ENCODE measurements around the gene COG7. TPM values are rescaled to one million over a fixed set of nuclear protein-coding genes. Genes with fewer than 3 reads are reported as not detected.
"Not testable (repeated sequence)": the region's sequence is repeated elsewhere in the genome, so short reads cannot be mapped to it uniquely, and the experiment has no call there.

The COG7 gene
- total RNA-seq, 1 donor from 2014 or later, result 21.4 TPM

GRCh38 chr16:23484510-23485256, 31.7 kb upstream of the COG7 start:
- no peaks in the 10 kb centered on the region for H3K9me3 ChIP-seq

GRCh38 chr16:23483492-23483891, 30.5 kb upstream of the COG7 start:
- H3K27ac ChIP-seq; H3K9me3 ChIP-seq; H3K4me3 ChIP-seq; intact Hi-C loops (cut with DNase I); H3K27me3 ChIP-seq; H3K4me1 ChIP-seq; DNase-seq (ENCODE audit: extremely low spot score in 2 of 2): not testable (repeated sequence)
- H3K36me3 ChIP-seq, result peaks cover 0 to 97% of the 10 kb centered on the region in 2 donors

More at GRCh38 chr16:23484510-23485256, 31.7 kb upstream of the COG7 start:
- H3K4me3 ChIP-seq, result no peak overlapping the region
- TF ChIP-seq POLR2A (IDR thresholded peaks at IDR 0.05), result no peak
- no peak for TF ChIP-seq POLR2AphosphoS5 (IDR thresholded peaks at IDR 0.05; ENCODE audit: insufficient read depth in 1 of 2, low read depth in 1 of 2)
- TF ChIP-seq, protein P1, sequence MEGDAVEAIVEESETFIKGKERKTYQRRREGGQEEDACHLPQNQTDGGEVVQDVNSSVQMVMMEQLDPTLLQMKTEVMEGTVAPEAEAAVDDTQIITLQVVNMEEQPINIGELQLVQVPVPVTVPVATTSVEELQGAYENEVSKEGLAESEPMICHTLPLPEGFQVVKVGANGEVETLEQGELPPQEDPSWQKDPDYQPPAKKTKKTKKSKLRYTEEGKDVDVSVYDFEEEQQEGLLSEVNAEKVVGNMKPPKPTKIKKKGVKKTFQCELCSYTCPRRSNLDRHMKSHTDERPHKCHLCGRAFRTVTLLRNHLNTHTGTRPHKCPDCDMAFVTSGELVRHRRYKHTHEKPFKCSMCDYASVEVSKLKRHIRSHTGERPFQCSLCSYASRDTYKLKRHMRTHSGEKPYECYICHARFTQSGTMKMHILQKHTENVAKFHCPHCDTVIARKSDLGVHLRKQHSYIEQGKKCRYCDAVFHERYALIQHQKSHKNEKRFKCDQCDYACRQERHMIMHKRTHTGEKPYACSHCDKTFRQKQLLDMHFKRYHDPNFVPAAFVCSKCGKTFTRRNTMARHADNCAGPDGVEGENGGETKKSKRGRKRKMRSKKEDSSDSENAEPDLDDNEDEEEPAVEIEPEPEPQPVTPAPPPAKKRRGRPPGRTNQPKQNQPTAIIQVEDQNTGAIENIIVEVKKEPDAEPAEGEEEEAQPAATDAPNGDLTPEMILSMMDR (IDR thresholded peaks at IDR 0.05), result no peak
- no peak for DNase-seq (ENCODE audit: extremely low spot score in 2 of 2)
- intact Hi-C loops (cut with DNase I), result no loop called here
- no peaks in the 10 kb centered on the region for H3K27me3 ChIP-seq
- peaks cover 0 to 97% of the 10 kb centered on the region in 2 donors for H3K36me3 ChIP-seq
- no peak overlapping the region for H3K27ac ChIP-seq
- H3K4me1 ChIP-seq, result no peaks in the 10 kb centered on the region

GRCh38 chr16:23482778-23483177, 29.8 kb upstream of the COG7 start:
- no peak overlapping the region for H3K27ac ChIP-seq
- no peak overlapping the region for H3K4me3 ChIP-seq
- no peaks in the 10 kb centered on the region for H3K27me3 ChIP-seq
- intact Hi-C loops (cut with DNase I), result no loop called here
- H3K9me3 ChIP-seq, result no peaks in the 10 kb centered on the region
- TF ChIP-seq POLR2AphosphoS5 (IDR thresholded peaks at IDR 0.05; ENCODE audit: insufficient read depth in 1 of 2, low read depth in 1 of 2), result no peak
- no peak for DNase-seq (ENCODE audit: extremely low spot score in 2 of 2)
- peaks cover 0 to 97% of the 10 kb centered on the region in 2 donors for H3K36me3 ChIP-seq
- no peaks in the 10 kb centered on the region for H3K4me1 ChIP-seq

- H3K4me1 ChIP-seq, result no peaks in the 10 kb centered on the region
Observed at GRCh38 chr16:23480257-23480656, 27.3 kb upstream of the COG7 start.

GRCh38 chr16:23479138-23479537, 26.1 kb upstream of the COG7 start:
- no peak overlapping the region for H3K4me3 ChIP-seq
- no peaks in the 10 kb centered on the region for H3K9me3 ChIP-seq
- DNase-seq (ENCODE audit: extremely low spot score in 2 of 2), result no peak
- H3K36me3 ChIP-seq, result peaks cover 0 to 98% of the 10 kb centered on the region in 2 donors
- intact Hi-C loops (cut with DNase I), result no loop called here
- H3K27me3 ChIP-seq, result no peaks in the 10 kb centered on the region
- no peak overlapping the region for H3K27ac ChIP-seq
- H3K4me1 ChIP-seq, result no peaks in the 10 kb centered on the region
- TF ChIP-seq, protein P1 (IDR thresholded peaks at IDR 0.05), result no peak
- TF ChIP-seq POLR2AphosphoS5 (IDR thresholded peaks at IDR 0.05; ENCODE audit: insufficient read depth in 1 of 2, low read depth in 1 of 2) (no peak), POLR2A (IDR thresholded peaks at IDR 0.05) (no peak)

More at GRCh38 chr16:23480257-23480656, 27.3 kb upstream of the COG7 start:
- intact Hi-C loops (cut with DNase I), result no loop called here
- Histone ChIP-seq H3K9me3 (no peaks in the 10 kb centered on the region), H3K4me3 (no peak overlapping the region), H3K27ac (no peak overlapping the region), H3K36me3 (peaks cover 0 to 97% of the 10 kb centered on the region in 2 donors), H3K27me3 (no peaks in the 10 kb centered on the region)
- DNase-seq (ENCODE audit: extremely low spot score in 2 of 2), result no peak
- TF ChIP-seq POLR2AphosphoS5 (IDR thresholded peaks at IDR 0.05; ENCODE audit: insufficient read depth in 1 of 2, low read depth in 1 of 2) (no peak), POLR2A (IDR thresholded peaks at IDR 0.05) (no peak)
- TF ChIP-seq, protein P1 (IDR thresholded peaks at IDR 0.05), result no peak

DNA sequence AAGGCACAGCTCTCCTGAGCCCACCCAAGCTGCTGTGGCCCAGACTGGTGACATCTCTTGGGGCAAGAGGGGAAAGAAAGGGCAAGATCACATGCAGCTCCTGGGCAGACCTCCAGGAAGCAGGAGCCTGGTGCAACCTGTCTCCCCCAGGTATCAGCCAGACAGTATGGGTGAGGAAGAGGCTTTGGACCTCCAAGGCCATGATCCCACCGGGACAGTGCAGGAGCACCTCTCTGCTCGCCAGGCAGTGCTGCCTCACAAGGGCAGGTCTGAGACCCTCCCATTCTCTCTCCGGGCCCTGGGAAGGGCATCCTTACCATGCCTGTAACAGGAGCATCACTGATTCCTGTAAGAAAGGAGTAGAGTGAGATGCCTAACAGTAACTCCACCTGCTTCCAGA, 25.6 kb upstream of the COG7 start:
- TF ChIP-seq, protein P1 (IDR thresholded peaks at IDR 0.05), result no peak
- no peak for TF ChIP-seq POLR2A (IDR thresholded peaks at IDR 0.05)
- no peak for TF ChIP-seq POLR2AphosphoS5 (IDR thresholded peaks at IDR 0.05; ENCODE audit: insufficient read depth in 1 of 2, low read depth in 1 of 2)
- H3K27me3 ChIP-seq, result no peaks in the 10 kb centered on the region
- H3K4me3 ChIP-seq, result no peak overlapping the region
- no peaks in the 10 kb centered on the region for H3K4me1 ChIP-seq
- H3K27ac ChIP-seq, result no peak overlapping the region
- H3K9me3 ChIP-seq, result no peaks in the 10 kb centered on the region
- DNase-seq (ENCODE audit: extremely low spot score in 2 of 2), result no peak
- intact Hi-C loops (cut with DNase I), result no loop called here
- peaks cover 0 to 98% of the 10 kb centered on the region in 2 donors for H3K36me3 ChIP-seq

Data from vagina (tissue), 2 donors.